Measurements from ENCODE around the gene PCDHB8. TPM values are rescaled to one million over a fixed set of nuclear protein-coding genes. Genes with fewer than 3 reads are reported as not detected.
"Not testable (repeated sequence)": the region's sequence is repeated elsewhere in the genome, so short reads cannot be mapped to it uniquely, and the experiment has no call there.

Gene PCDHB8
- total RNA-seq, 1 donor from 2014 or later: 0.25 TPM

DNA sequence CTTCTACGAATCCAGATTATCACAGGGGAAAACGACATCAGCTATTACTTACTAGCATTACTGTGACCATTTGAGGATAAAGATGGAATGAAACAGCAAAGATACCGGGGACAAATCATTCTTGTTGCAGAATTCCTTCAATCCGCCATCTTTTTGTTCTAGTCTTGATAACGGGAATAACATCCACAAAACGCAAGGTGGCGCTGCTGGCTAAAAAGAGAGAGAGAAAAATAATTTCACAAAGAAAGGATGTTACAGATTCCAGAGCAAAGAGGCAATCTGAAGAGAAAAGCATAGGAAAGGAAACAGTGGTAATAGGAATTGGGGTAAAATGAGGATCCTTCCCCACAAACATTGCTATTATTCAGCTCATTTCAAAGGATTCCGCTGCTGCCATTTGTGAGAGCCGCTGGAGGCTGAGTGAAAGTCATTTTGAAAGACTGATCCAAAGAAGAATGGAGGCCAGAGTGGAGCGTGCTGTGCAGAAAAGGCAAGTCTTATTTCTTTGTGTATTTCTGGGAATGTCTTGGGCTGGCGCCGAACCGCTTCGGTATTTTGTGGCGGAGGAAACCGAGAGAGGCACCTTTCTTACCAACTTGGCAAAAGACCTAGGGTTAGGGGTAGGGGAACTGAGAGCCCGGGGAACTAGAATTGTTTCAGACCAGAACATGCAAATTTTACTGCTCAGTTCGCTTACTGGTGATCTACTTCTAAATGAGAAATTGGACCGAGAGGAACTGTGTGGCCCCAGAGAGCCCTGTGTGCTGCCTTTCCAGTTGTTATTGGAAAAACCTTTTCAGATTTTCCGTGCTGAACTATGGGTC lies 5.0 kb upstream of the PCDHB8 start, which contains the start of gene PCDHB7:
PCDHB7 (plus strand) TSS at position 264 of the 824 bp plus-strand sequence; CDS start at position 456, 192 bp downstream.
- peak within 1 kb of the TSS in 1 of 2 donors; percentile 9 for H3K4me3 ChIP-seq
- H3K36me3 ChIP-seq: no peaks in the 10 kb centered on the region
- intact Hi-C loops (cut with DNase I): no loop called here
- no peak for DNase-seq (ENCODE audit: extremely low spot score in 2 of 2)
- TF ChIP-seq, protein P1, sequence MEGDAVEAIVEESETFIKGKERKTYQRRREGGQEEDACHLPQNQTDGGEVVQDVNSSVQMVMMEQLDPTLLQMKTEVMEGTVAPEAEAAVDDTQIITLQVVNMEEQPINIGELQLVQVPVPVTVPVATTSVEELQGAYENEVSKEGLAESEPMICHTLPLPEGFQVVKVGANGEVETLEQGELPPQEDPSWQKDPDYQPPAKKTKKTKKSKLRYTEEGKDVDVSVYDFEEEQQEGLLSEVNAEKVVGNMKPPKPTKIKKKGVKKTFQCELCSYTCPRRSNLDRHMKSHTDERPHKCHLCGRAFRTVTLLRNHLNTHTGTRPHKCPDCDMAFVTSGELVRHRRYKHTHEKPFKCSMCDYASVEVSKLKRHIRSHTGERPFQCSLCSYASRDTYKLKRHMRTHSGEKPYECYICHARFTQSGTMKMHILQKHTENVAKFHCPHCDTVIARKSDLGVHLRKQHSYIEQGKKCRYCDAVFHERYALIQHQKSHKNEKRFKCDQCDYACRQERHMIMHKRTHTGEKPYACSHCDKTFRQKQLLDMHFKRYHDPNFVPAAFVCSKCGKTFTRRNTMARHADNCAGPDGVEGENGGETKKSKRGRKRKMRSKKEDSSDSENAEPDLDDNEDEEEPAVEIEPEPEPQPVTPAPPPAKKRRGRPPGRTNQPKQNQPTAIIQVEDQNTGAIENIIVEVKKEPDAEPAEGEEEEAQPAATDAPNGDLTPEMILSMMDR (IDR thresholded peaks at IDR 0.05): no peak
- TF ChIP-seq POLR2AphosphoS5 (IDR thresholded peaks at IDR 0.05; ENCODE audit: insufficient read depth in 1 of 2, low read depth in 1 of 2) (no peak), POLR2A (IDR thresholded peaks at IDR 0.05) (no peak)
- no peaks in the 10 kb centered on the region for H3K4me1 ChIP-seq
- H3K9me3 ChIP-seq: peaks cover 15% of the 10 kb centered on the region
- no peaks in the 10 kb centered on the region for H3K27me3 ChIP-seq
- H3K27ac ChIP-seq: no peak within 1 kb of the TSS

DNA sequence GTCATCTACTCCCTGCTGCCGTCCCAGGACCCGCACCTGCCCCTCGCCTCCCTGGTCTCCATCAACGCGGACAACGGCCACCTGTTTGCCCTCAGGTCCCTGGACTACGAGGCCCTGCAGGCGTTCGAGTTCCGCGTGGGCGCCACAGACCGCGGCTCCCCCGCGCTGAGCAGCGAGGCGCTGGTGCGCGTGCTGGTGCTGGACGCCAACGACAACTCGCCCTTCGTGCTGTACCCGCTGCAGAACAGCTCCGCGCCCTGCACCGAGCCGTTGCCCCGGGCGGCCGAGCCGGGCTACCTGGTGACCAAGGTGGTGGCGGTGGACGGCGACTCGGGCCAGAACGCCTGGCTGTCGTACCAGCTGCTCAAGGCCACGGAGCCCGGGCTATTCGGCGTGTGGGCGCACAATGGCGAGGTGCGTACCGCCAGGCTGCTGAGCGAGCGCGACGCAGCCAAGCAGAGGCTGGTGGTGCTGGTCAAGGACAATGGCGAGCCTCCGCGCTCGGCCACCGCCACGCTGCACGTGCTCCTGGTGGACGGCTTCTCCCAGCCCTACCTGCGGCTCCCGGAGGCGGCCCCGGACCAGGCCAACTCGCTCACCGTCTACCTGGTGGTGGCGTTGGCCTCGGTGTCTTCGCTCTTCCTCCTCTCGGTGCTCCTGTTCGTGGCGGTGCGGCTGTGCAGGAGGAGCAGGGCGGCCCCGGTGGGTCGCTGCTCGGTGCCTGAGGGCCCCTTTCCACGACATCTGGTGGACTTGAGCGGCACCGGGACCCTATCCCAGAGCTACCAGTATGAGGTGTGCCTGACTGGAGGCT lies 3.1 kb upstream of the PCDHB8 start:
- not testable (repeated sequence) for H3K27me3 ChIP-seq, H3K27ac ChIP-seq, H3K4me1 ChIP-seq, H3K4me3 ChIP-seq, H3K36me3 ChIP-seq
- peak in 1 of 2 donors; percentile 88 for DNase-seq (ENCODE audit: extremely low spot score in 2 of 2)
- intact Hi-C loops (cut with DNase I): loop anchor here (5.0 kb wide), 1 partner anchor 1598 kb away; the partner anchor contains the start of gene ARHGAP26
- peaks cover 25% of the 10 kb centered on the region for H3K9me3 ChIP-seq

DNA sequence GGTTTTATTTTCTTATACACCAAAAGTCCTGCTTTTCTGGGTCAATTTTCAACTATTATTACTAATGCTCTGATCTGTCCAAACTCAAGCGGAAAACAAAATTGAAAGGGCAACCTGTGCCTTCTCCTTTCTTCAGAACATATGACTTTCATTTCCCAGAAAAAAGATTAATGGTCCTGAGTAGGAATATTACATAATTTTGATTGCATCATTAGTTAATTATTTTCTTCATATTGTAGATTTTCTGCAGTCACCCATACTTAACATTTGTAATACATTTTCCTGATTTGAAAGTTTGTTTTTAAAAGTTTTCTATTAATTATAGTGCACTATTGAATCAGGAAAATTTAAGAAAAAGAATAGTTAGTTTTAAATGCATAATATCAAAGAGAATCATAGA lies 1.7 kb upstream of the PCDHB8 start:
- intact Hi-C loops (cut with DNase I): loop anchor here (5.0 kb wide), 1 partner anchor 1596 kb away; the partner anchor contains the start of gene ARHGAP26
- no peaks in the 10 kb centered on the region for H3K36me3 ChIP-seq
- DNase-seq (ENCODE audit: extremely low spot score in 2 of 2): no peak
- H3K27me3 ChIP-seq: no peaks in the 10 kb centered on the region
- H3K4me3 ChIP-seq: no peak overlapping the region
- H3K27ac ChIP-seq: no peak overlapping the region
- peaks cover 29% of the 10 kb centered on the region for H3K9me3 ChIP-seq
- TF ChIP-seq POLR2AphosphoS5 (IDR thresholded peaks at IDR 0.05; ENCODE audit: insufficient read depth in 1 of 2, low read depth in 1 of 2) (no peak), POLR2A (IDR thresholded peaks at IDR 0.05) (no peak)
- TF ChIP-seq, protein P1 (IDR thresholded peaks at IDR 0.05): no peak
- H3K4me1 ChIP-seq: no peaks in the 10 kb centered on the region

DNA sequence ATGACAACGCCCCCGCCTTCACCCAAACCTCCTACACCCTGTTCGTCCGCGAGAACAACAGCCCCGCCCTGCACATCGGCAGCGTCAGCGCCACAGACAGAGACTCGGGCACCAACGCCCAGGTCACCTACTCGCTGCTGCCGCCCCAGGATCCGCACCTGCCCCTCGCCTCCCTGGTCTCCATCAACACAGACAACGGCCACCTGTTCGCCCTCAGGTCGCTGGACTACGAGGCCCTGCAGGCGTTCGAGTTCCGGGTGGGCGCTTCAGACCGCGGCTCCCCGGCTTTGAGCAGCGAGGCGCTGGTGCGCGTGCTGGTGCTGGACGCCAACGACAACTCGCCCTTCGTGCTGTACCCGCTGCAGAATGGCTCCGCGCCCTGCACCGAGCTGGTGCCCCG lies 1.8 kb downstream of the PCDHB8 start:
- not testable (repeated sequence) for DNase-seq (ENCODE audit: extremely low spot score in 2 of 2); H3K4me3 ChIP-seq; H3K36me3 ChIP-seq; H3K4me1 ChIP-seq; H3K27me3 ChIP-seq; H3K27ac ChIP-seq
- intact Hi-C loops (cut with DNase I): loop anchor here (5.0 kb wide), 1 partner anchor 1593 kb away; the partner anchor contains the start of gene ARHGAP26
- peaks cover 36% of the 10 kb centered on the region for H3K9me3 ChIP-seq

DNA sequence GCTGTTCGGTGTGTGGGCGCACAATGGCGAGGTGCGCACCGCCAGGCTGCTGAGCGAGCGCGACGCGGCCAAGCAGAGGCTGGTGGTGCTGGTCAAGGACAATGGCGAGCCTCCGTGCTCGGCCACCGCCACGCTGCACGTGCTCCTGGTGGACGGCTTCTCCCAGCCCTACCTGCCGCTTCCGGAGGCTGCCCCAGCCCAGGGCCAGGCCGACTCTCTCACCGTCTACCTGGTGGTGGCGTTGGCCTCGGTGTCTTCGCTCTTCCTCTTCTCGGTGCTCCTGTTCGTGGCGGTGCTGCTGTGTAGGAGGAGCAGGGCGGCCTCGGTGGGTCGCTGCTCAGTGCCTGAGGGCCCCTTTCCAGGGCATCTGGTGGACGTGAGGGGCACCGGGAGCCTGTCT lies 2.3 kb downstream of the PCDHB8 start:
- H3K9me3 ChIP-seq: peaks cover 36% of the 10 kb centered on the region
- H3K4me1 ChIP-seq; H3K4me3 ChIP-seq; H3K27ac ChIP-seq; DNase-seq (ENCODE audit: extremely low spot score in 2 of 2); H3K36me3 ChIP-seq; H3K27me3 ChIP-seq: not testable (repeated sequence)
- intact Hi-C loops (cut with DNase I): loop anchor here (5.0 kb wide), 1 partner anchor 1592 kb away; the partner anchor contains the start of gene ARHGAP26

DNA sequence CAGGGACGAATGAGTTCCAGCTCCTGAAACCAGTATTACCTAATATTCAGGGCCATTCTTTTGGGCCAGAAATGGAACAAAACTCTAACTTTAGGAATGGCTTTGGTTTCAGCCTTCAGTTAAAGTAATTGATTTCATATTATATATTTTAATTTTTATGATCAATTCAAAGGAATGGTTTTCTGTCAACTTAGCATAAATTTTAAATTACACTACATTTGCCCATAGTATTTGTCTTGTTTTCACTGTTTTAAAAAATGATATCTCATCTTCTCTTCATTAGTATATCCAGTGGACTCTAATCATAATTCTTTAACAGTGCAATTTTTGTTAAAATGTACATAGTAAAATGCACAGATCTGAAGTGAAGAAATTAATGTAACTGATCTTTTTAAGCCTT lies 2.7 kb downstream of the PCDHB8 start:
- TF ChIP-seq, protein P1 (IDR thresholded peaks at IDR 0.05): no peak
- no peak for TF ChIP-seq POLR2AphosphoS5 (IDR thresholded peaks at IDR 0.05; ENCODE audit: insufficient read depth in 1 of 2, low read depth in 1 of 2)
- TF ChIP-seq POLR2A (IDR thresholded peaks at IDR 0.05): no peak
- Histone ChIP-seq H3K4me3 (no peak overlapping the region), H3K9me3 (peaks cover 35% of the 10 kb centered on the region), H3K27me3 (no peaks in the 10 kb centered on the region), H3K27ac (no peak overlapping the region), H3K4me1 (no peaks in the 10 kb centered on the region), H3K36me3 (no peaks in the 10 kb centered on the region)
- intact Hi-C loops (cut with DNase I): no loop called here
- no peak for DNase-seq (ENCODE audit: extremely low spot score in 2 of 2)
